HepG2 (cell line): ENCODE data around the gene ZFHX3. TPM values are rescaled to one million over a fixed set of nuclear protein-coding genes. Genes with fewer than 3 reads are reported as not detected.

ENCODE experiments used
- KDM1A ChIP-seq: IDR thresholded peaks from 2 replicates; pipeline ENCODE4 v1.6.1; 2016; ENCODE audit warnings: missing compliant biosample characterization
- MIXL1 ChIP-seq: IDR thresholded peaks from 2 replicates; pipeline ENCODE4 v1.6.1; 2016
- NBN ChIP-seq: fragments of 450-650 bp; conservative IDR thresholded peaks from 2 replicates; pipeline ENCODE4 v1.6.1; 2017
- NCOA5 ChIP-seq: sonication (generic); formaldehyde crosslinking; IDR thresholded peaks from 2 replicates; pipeline ENCODE4 v1.4.0; 2020; ENCODE audit warnings: missing genetic modification reagents
- SIX4 ChIP-seq: sonication (generic); formaldehyde crosslinking; IDR thresholded peaks from 2 replicates; pipeline ENCODE4 v1.4.0; 2020; ENCODE audit warnings: missing genetic modification reagents
- ZBTB20 ChIP-seq: sonication (generic); formaldehyde crosslinking; IDR thresholded peaks from 2 replicates; pipeline ENCODE4 v1.8.1; 2023; ENCODE audit warnings: missing genetic modification reagents, low read depth, mild to moderate bottlenecking, borderline replicate concordance
- ZNF343 ChIP-seq: sonication (generic); formaldehyde crosslinking; IDR thresholded peaks from 2 replicates; pipeline ENCODE4 v1.4.0; 2020; ENCODE audit warnings: mild to moderate bottlenecking, missing genetic modification reagents
- ZNF562 ChIP-seq: sonication (generic); formaldehyde crosslinking; IDR thresholded peaks from 2 replicates; pipeline ENCODE4 v1.8.0; 2022; ENCODE audit warnings: missing genetic modification reagents, borderline replicate concordance
- ZNF709 ChIP-seq: sonication (generic); formaldehyde crosslinking; IDR thresholded peaks from 2 replicates; pipeline ENCODE4 v1.5.0; 2020; ENCODE audit warnings: mild to moderate bottlenecking, missing genetic modification reagents
- polyA plus RNA-seq, 8 experiments: library from polyadenylated mRNA; depleted of rRNA in 3 of 8; stranded (reverse) in 7 of 8; unstranded in 1 of 8; fragments of >200 nt; fragmentation: Illumina TruSeq in 4 of 8; extraction: Trizol in 4 of 8; gene quantifications; 2 replicates each; pipeline versions ENCODE4 v1.2.1 to v1.2.3, GENCODE V29; 2011 to 2016; ENCODE audit warnings: low read depth in 4 of 8, missing spikeins in 1 of 8, mixed read lengths in 1 of 8; ENCODE audit not compliant: insufficient read depth in 1 of 8
- total RNA-seq, 5 experiments: library from RNA; depleted of rRNA; stranded (reverse); fragments of >200 nt; fragmentation: Illumina TruSeq; extraction: Trizol; gene quantifications; 2 replicates each; pipeline ENCODE4 v1.2.3, GENCODE V29; 2016; ENCODE audit warnings: low read depth in 1 of 5
- TF ChIP-seq, protein P1 (sequence below): IDR thresholded peaks from 2 replicates; pipeline ENCODE4 v1.6.1; 2016; ENCODE audit warnings: low read depth, borderline replicate concordance
- TF ChIP-seq, protein P2 (sequence below): sonication (generic); formaldehyde crosslinking; IDR thresholded peaks from 2 replicates; pipeline ENCODE4 v1.8.0; 2022; ENCODE audit warnings: mild to moderate bottlenecking, missing genetic modification reagents; ENCODE audit not compliant: insufficient replicate concordance
- TF ChIP-seq, protein P3 (sequence below): sonication (generic); formaldehyde crosslinking; IDR thresholded peaks from 2 replicates; pipeline ENCODE4 v1.4.0; 2020; ENCODE audit warnings: mild to moderate bottlenecking, missing genetic modification reagents
- TF ChIP-seq, protein P4 (sequence below): sonication (generic); formaldehyde crosslinking; IDR thresholded peaks from 2 replicates; pipeline ENCODE4 v1.5.0; 2020; ENCODE audit warnings: missing genetic modification reagents
- TF ChIP-seq, protein P5 (sequence below): IDR thresholded peaks from 2 replicates; pipeline ENCODE4 v1.6.1; 2012; ENCODE audit warnings: inconsistent platforms
- TF ChIP-seq, protein P6 (sequence below), 2 experiments: sonication (generic) in 1 of 2; formaldehyde crosslinking in 1 of 2; IDR thresholded peaks; 2 replicates each; pipeline versions ENCODE4 v1.4.0 to v1.6.1; 2016 to 2020; ENCODE audit warnings: borderline replicate concordance in 1 of 2, low read depth in 1 of 2, mild to moderate bottlenecking in 1 of 2, missing genetic modification reagents in 1 of 2
- TF ChIP-seq, protein P7 (sequence below): IDR thresholded peaks from 2 replicates; pipeline ENCODE4 v1.6.1; 2016; ENCODE audit warnings: control low read depth
- TF ChIP-seq, protein P8 (sequence below): sonication (generic); formaldehyde crosslinking; IDR thresholded peaks from 2 replicates; pipeline ENCODE4 v1.5.0; 2020; ENCODE audit warnings: missing genetic modification reagents

Gene ZFHX3
- total and polyA plus RNA-seq, 2 of the 13 experiments (the other 11 are each of a cell fraction or from before 2014, with no cell fraction given) = 5.0 to 6.0 TPM

DNA sequence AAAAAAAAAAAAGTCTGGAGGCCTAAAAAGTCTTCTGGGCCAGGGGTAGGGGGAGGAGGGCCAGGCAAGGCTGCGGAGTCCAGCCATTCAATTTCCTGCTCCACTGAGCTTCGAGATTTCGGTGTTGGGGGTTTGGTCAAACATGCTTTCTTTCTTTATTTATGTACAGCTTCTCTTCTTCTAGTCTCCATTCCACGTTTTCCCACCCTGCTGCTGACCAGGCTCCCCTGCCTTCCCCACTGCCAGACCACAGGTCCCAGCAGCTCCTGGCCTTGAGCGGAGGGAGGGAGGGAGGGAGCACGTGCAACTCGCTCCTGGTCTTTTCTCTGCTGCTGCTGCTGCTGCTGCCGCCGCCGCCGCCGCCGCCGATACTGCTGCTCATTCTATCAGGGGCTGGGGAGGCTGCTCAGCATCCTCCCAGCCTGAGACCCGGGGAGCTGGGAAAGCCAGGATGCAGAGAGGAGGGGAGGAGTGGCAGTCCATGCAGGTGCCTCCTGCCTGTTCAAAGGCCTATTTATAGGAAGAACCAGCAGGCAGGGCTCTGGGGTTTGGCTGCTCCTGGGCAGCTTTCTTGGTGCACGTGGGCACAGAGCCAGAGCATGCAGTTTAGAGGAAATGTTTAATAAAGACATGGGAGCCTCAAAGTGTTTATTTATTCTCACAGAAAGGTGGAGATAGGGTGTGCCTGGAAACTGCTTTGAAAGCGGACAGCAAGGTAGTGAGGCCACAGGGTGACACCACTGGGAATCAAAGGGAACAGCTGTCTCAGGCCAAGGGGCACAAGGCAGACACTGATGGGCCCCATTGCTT, 23.4 kb upstream of the ZFHX3 start (continued):
- TF ChIP-seq ZNF562 (CRISPR knock-in tag) (no peak), KDM1A (CRISPR knock-in tag) (no peak; the same call in 1 of the 2 replicates), MIXL1 (CRISPR knock-in tag) (no peak), ZNF709 (CRISPR knock-in tag) (peak; percentile 42; the same call in 1 of the 2 replicates), NCOA5 (CRISPR knock-in tag) (no peak), NBN (no peak), ZNF343 (no peak), SIX4 (CRISPR knock-in tag) (no peak), ZBTB20 (CRISPR knock-in tag) (no peak)
- TF ChIP-seq, protein P1, sequence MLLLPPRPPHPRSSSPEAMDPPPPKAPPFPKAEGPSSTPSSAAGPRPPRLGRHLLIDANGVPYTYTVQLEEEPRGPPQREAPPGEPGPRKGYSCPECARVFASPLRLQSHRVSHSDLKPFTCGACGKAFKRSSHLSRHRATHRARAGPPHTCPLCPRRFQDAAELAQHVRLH (CRISPR knock-in tag) = peak; percentile 86; the same call in 1 of the 2 replicates
- TF ChIP-seq, protein P2, sequence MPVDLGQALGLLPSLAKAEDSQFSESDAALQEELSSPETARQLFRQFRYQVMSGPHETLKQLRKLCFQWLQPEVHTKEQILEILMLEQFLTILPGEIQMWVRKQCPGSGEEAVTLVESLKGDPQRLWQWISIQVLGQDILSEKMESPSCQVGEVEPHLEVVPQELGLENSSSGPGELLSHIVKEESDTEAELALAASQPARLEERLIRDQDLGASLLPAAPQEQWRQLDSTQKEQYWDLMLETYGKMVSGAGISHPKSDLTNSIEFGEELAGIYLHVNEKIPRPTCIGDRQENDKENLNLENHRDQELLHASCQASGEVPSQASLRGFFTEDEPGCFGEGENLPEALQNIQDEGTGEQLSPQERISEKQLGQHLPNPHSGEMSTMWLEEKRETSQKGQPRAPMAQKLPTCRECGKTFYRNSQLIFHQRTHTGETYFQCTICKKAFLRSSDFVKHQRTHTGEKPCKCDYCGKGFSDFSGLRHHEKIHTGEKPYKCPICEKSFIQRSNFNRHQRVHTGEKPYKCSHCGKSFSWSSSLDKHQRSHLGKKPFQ = no peak
- TF ChIP-seq, protein P3, sequence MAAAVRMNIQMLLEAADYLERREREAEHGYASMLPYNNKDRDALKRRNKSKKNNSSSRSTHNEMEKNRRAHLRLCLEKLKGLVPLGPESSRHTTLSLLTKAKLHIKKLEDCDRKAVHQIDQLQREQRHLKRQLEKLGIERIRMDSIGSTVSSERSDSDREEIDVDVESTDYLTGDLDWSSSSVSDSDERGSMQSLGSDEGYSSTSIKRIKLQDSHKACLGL = 0 out of 2 replicates have a peak, but pooled peaks have one; percentile 10
- TF ChIP-seq, protein P4, sequence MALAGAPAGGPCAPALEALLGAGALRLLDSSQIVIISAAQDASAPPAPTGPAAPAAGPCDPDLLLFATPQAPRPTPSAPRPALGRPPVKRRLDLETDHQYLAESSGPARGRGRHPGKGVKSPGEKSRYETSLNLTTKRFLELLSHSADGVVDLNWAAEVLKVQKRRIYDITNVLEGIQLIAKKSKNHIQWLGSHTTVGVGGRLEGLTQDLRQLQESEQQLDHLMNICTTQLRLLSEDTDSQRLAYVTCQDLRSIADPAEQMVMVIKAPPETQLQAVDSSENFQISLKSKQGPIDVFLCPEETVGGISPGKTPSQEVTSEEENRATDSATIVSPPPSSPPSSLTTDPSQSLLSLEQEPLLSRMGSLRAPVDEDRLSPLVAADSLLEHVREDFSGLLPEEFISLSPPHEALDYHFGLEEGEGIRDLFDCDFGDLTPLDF (CRISPR knock-in tag) = no peak
- TF ChIP-seq, protein P5, sequence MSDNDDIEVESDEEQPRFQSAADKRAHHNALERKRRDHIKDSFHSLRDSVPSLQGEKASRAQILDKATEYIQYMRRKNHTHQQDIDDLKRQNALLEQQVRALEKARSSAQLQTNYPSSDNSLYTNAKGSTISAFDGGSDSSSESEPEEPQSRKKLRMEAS = peak; percentile 89
- TF ChIP-seq, protein P6, sequence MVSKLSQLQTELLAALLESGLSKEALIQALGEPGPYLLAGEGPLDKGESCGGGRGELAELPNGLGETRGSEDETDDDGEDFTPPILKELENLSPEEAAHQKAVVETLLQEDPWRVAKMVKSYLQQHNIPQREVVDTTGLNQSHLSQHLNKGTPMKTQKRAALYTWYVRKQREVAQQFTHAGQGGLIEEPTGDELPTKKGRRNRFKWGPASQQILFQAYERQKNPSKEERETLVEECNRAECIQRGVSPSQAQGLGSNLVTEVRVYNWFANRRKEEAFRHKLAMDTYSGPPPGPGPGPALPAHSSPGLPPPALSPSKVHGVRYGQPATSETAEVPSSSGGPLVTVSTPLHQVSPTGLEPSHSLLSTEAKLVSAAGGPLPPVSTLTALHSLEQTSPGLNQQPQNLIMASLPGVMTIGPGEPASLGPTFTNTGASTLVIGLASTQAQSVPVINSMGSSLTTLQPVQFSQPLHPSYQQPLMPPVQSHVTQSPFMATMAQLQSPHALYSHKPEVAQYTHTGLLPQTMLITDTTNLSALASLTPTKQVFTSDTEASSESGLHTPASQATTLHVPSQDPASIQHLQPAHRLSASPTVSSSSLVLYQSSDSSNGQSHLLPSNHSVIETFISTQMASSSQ (IDR thresholded peaks at IDR 0.05; ENCODE audit: low read depth) = no peak
- TF ChIP-seq, protein P6 (CRISPR knock-in tag; IDR thresholded peaks at IDR 0.05; ENCODE audit: borderline replicate concordance) = 0 out of 2 replicates have a peak, but pooled peaks have one; percentile 24
- TF ChIP-seq, protein P7, sequence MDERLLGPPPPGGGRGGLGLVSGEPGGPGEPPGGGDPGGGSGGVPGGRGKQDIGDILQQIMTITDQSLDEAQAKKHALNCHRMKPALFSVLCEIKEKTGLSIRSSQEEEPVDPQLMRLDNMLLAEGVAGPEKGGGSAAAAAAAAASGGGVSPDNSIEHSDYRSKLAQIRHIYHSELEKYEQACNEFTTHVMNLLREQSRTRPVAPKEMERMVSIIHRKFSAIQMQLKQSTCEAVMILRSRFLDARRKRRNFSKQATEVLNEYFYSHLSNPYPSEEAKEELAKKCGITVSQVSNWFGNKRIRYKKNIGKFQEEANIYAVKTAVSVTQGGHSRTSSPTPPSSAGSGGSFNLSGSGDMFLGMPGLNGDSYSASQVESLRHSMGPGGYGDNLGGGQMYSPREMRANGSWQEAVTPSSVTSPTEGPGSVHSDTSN (CRISPR knock-in tag) = no peak
- TF ChIP-seq, protein P8, sequence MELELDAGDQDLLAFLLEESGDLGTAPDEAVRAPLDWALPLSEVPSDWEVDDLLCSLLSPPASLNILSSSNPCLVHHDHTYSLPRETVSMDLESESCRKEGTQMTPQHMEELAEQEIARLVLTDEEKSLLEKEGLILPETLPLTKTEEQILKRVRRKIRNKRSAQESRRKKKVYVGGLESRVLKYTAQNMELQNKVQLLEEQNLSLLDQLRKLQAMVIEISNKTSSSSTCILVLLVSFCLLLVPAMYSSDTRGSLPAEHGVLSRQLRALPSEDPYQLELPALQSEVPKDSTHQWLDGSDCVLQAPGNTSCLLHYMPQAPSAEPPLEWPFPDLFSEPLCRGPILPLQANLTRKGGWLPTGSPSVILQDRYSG (CRISPR knock-in tag) = no peak
